ENCODE measurements around the gene PTPRT. TPM values are rescaled to one million over a fixed set of nuclear protein-coding genes. Genes with fewer than 3 reads are reported as not detected.

The PTPRT gene
- total and polyA plus RNA-seq, 2 of the 4 experiments (the other 2 are of a cell fraction): not detected

- Histone ChIP-seq H3K27me3 (ENCODE audit: control insufficient read depth, insufficient read depth, low read length) (no peaks in the 10 kb centered on the region), H2BK120ac (ENCODE audit: low read depth, low read length) (no peak overlapping the region), H4K20me1 (ENCODE audit: insufficient read depth, low read length) (no peaks in the 10 kb centered on the region), H2AK5ac (ENCODE audit: low read depth, low read length) (no peak overlapping the region), H3K9ac (ENCODE audit: low read depth, low read length) (no peak overlapping the region), H4K8ac (ENCODE audit: low read depth in 2 of 2, low read length in 2 of 2) (no peak overlapping the region), H3K4me1 (ENCODE audit: control insufficient read depth, insufficient read depth, low read length) (no peaks in the 10 kb centered on the region), H3K14ac (replicated peaks; ENCODE audit: low read depth, low read length) (no peak overlapping the region), H3K9me3 (ENCODE audit: control insufficient read depth, insufficient read depth, low read length) (peaks cover 17% of the 10 kb centered on the region), H2BK20ac (ENCODE audit: low read depth, low read length) (no peak overlapping the region), H2AFZ (replicated peaks; ENCODE audit: low read length, poor library complexity) (no peak overlapping the region), H4K91ac (ENCODE audit: insufficient read depth, low read depth, low read length) (no peak overlapping the region), H3K4me2 (ENCODE audit: low read depth, low read length) (no peak overlapping the region), H3K18ac (ENCODE audit: low read depth, low read length) (no peak overlapping the region), H2AK9ac (replicated peaks; ENCODE audit: low read depth, low read length, poor library complexity) (no peak overlapping the region), H3K56ac (ENCODE audit: extremely low read depth, insufficient read depth, low read length) (no peak overlapping the region), H3K23ac (ENCODE audit: low read depth, low read length) (no peak overlapping the region), H3K4me3 (ENCODE audit: insufficient read depth, low read depth, low read length) (no peak overlapping the region), H3K36me3 (ENCODE audit: control insufficient read depth, insufficient read depth, low read length) (no peaks in the 10 kb centered on the region), H3K79me1 (ENCODE audit: low read depth in 1 of 2, low read length in 2 of 2) (no peaks in the 10 kb centered on the region), H2BK5ac (ENCODE audit: low read depth, low read length, poor library complexity, severe bottlenecking) (no peak overlapping the region), H2BK15ac (ENCODE audit: low read depth, low read length) (no peak overlapping the region), H3K27ac (ENCODE audit: insufficient read depth, low read length) (no peak overlapping the region), H4K5ac (ENCODE audit: low read depth, low read length) (no peak overlapping the region), H3K4ac (ENCODE audit: low read depth, low read length) (no peak overlapping the region), H3K9me1 (ENCODE audit: insufficient read depth, low read length) (no peaks in the 10 kb centered on the region)
- intact Hi-C loops (cut with micrococcal nuclease): no loop called here
- BruUV-seq (replicated peaks): no TSS peak
- ChIA-PET POLR2A (ENCODE audit: unreplicated experiment) (no interaction called here), CTCF (no interaction called here)
- TF ChIP-seq, protein P1, sequence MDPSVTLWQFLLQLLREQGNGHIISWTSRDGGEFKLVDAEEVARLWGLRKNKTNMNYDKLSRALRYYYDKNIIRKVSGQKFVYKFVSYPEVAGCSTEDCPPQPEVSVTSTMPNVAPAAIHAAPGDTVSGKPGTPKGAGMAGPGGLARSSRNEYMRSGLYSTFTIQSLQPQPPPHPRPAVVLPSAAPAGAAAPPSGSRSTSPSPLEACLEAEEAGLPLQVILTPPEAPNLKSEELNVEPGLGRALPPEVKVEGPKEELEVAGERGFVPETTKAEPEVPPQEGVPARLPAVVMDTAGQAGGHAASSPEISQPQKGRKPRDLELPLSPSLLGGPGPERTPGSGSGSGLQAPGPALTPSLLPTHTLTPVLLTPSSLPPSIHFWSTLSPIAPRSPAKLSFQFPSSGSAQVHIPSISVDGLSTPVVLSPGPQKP (IDR thresholded peaks at IDR 0.05; ENCODE audit: borderline replicate concordance, low read depth, low read length): no peak
- TF ChIP-seq, protein P2, sequence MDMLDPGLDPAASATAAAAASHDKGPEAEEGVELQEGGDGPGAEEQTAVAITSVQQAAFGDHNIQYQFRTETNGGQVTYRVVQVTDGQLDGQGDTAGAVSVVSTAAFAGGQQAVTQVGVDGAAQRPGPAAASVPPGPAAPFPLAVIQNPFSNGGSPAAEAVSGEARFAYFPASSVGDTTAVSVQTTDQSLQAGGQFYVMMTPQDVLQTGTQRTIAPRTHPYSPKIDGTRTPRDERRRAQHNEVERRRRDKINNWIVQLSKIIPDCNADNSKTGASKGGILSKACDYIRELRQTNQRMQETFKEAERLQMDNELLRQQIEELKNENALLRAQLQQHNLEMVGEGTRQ (IDR thresholded peaks at IDR 0.05; ENCODE audit: low read depth, low read length): no peak
- TF ChIP-seq CEBPB (IDR thresholded peaks at IDR 0.05; ENCODE audit: low read depth, low read length): no peak
- TF ChIP-seq NFE2L2 (IDR thresholded peaks at IDR 0.05; ENCODE audit: low read depth, low read length): no peak
- no peak for TF ChIP-seq BHLHE40 (IDR thresholded peaks at IDR 0.05; ENCODE audit: low read depth, low read length)
- TF ChIP-seq CHD1 (IDR thresholded peaks at IDR 0.05; ENCODE audit: low read depth, low read length): no peak
- no peak for TF ChIP-seq MAFK (IDR thresholded peaks at IDR 0.05; ENCODE audit: low read depth, low read length)
- no peak for TF ChIP-seq FOS (IDR thresholded peaks at IDR 0.05; ENCODE audit: low read depth, low read length)
- TF ChIP-seq RCOR1 (IDR thresholded peaks at IDR 0.05; ENCODE audit: insufficient replicate concordance, low read length): no peak
- no peak for TF ChIP-seq SMC3 (IDR thresholded peaks at IDR 0.05; ENCODE audit: low read depth, low read length)
- no peak for TF ChIP-seq RAD21 (IDR thresholded peaks at IDR 0.05; ENCODE audit: low read length)
- no peak for TF ChIP-seq MXI1 (IDR thresholded peaks at IDR 0.05; ENCODE audit: borderline replicate concordance, low read depth, low read length)
- no peak for TF ChIP-seq MAZ (IDR thresholded peaks at IDR 0.05; ENCODE audit: borderline replicate concordance, low read depth, low read length)
- no peak for TF ChIP-seq RFX5 (IDR thresholded peaks at IDR 0.05; ENCODE audit: low read depth, low read length)
- no peak for TF ChIP-seq CTCF (conservative IDR thresholded peaks at IDR 0.05; ENCODE audit: low read depth, low read length)
- in situ Hi-C loops (cut with MboI; ENCODE audit: low sequenced_read_pairs): no loop called here
- no CpG with 5 or more reads among the region's 1 CpG for WGBS, 2 experiments (ENCODE audit: extremely low coverage in 2 of 2, insufficient read length in 1 of 2)
- DNase-seq: no peak
- dilution Hi-C loops (cut with HindIII; ENCODE audit: low sequenced_read_pairs, unreplicated experiment): no loop called here
- ATAC-seq (ENCODE audit: low read depth): no peak
Observed at GRCh38 chr20:42706759-42707158, 482.9 kb downstream of the PTPRT start.

Data from IMR-90 (cell line).